H1 (cell line): ENCODE measurements around the gene DENND5B. TPM values are rescaled to one million over a fixed set of nuclear protein-coding genes. Genes with fewer than 3 reads are reported as not detected.
"Not testable (repeated sequence)": the region's sequence is repeated elsewhere in the genome, so short reads cannot be mapped to it uniquely, and the experiment has no call there.

ENCODE experiments used
- CTCF ChIA-PET: fragments of 300-600 bp; sonication (Branson Sonifier 250); formaldehyde crosslinking; loops from one replicate; lab custom pipeline; 2021; ENCODE audit not compliant: partially characterized antibody; lab: Charles Lee
- POLR2A ChIA-PET: fragments of 300-600 bp; sonication (Branson Sonifier 250); formaldehyde crosslinking; loops from one replicate; lab custom pipeline; 2021; ENCODE audit warnings: inconsistent platforms; ENCODE audit not compliant: partially characterized antibody; lab: Charles Lee
- DNase-seq, 2 experiments: peaks; one replicate each; pipeline versions ENCODE4 v3.0.0 to v3.0.0-alpha.2; 2010 to 2022; ENCODE audit warnings: low spot score in 2 of 2, low read depth in 1 of 2, mixed read lengths in 1 of 2
- FAIRE-seq: peaks from 2 replicates; lab custom pipeline; 2011; peaks lifted over from hg19 to GRCh38; lab: Jason Lieb, UNC
- H2AFZ ChIP-seq: 2 replicates; pipeline ENCODE4 v1.8.1; 2012; ENCODE audit warnings: low read length, inconsistent platforms
- H2AK5ac ChIP-seq: 2 replicates; pipeline ENCODE4 v1.6.1; 2013; ENCODE audit warnings: low read depth, low read length
- H2BK120ac ChIP-seq: replicated peaks from 2 replicates; pipeline ENCODE3; 2013; ENCODE audit warnings: low read depth, low read length, inconsistent platforms
- H2BK12ac ChIP-seq: 2 replicates; pipeline ENCODE4 v1.6.1; 2013; ENCODE audit warnings: low read depth, low read length
- H2BK15ac ChIP-seq: 2 replicates; pipeline ENCODE4 v1.6.1; 2013; ENCODE audit warnings: low read length
- H2BK20ac ChIP-seq: 2 replicates; pipeline ENCODE4 v1.6.1; 2013; ENCODE audit warnings: low read length
- H2BK5ac ChIP-seq: 2 replicates; pipeline ENCODE4 v1.6.1; 2013; ENCODE audit warnings: low read depth, low read length
- H3K14ac ChIP-seq: 2 replicates; pipeline ENCODE4 v1.6.1; 2013; ENCODE audit warnings: inconsistent platforms; ENCODE audit not compliant: insufficient read length
- H3K18ac ChIP-seq: 2 replicates; pipeline ENCODE4 v1.6.1; 2013; ENCODE audit warnings: low read length; ENCODE audit errors: extremely low read depth
- H3K23ac ChIP-seq: 2 replicates; pipeline ENCODE4 v1.6.1; 2013; ENCODE audit warnings: inconsistent platforms; ENCODE audit not compliant: insufficient read length
- H3K23me2 ChIP-seq: 2 replicates; pipeline ENCODE4 v1.6.1; 2013; ENCODE audit warnings: low read depth, low read length
- H3K27ac ChIP-seq: 2 replicates; pipeline ENCODE4 v1.6.1; 2011; ENCODE audit warnings: low read depth, low read length, inconsistent platforms
- H3K27me3 ChIP-seq, 4 experiments: replicated peaks in 1 of 4; 1 replicate in 1 of 4; 2 replicates in 3 of 4; pipeline versions ENCODE4 v1.6.1 to v1.8.1; 2011 to 2013; ENCODE audit warnings: low read length in 3 of 4, mild to moderate bottlenecking in 3 of 4, inconsistent platforms in 2 of 4, mixed read lengths in 2 of 4, moderate library complexity in 1 of 4; ENCODE audit not compliant: control insufficient read depth in 3 of 4, insufficient read depth in 3 of 4; ENCODE audit errors: extremely low read depth in 1 of 4
- H3K36me3 ChIP-seq, 4 experiments: 2 replicates each; pipeline versions ENCODE4 v1.6.1 to v1.8.1; 2011 to 2013; ENCODE audit warnings: mild to moderate bottlenecking in 4 of 4, low read length in 3 of 4, moderate library complexity in 2 of 4, control low read depth in 1 of 4, inconsistent platforms in 1 of 4; ENCODE audit not compliant: insufficient read depth in 4 of 4, control insufficient read depth in 2 of 4
- H3K4ac ChIP-seq: replicated peaks from 2 replicates; pipeline ENCODE3; 2013; ENCODE audit warnings: low read length, low read depth, mixed read lengths, inconsistent platforms; ENCODE audit not compliant: insufficient read length
- H3K4me1 ChIP-seq, 4 experiments: replicated peaks in 1 of 4; 1 replicate in 1 of 4; 2 replicates in 3 of 4; pipeline versions ENCODE4 v1.6.1 to v1.8.1; 2011 to 2013; ENCODE audit warnings: low read length in 3 of 4, inconsistent platforms in 2 of 4, mixed read lengths in 1 of 4; ENCODE audit not compliant: insufficient read depth in 4 of 4, control insufficient read depth in 3 of 4
- H3K4me2 ChIP-seq, 2 experiments: 2 replicates each; pipeline versions ENCODE4 v1.6.1 to v1.8.1; 2011 to 2013; ENCODE audit warnings: low read depth in 2 of 2, low read length in 2 of 2, control low read depth in 1 of 2, inconsistent platforms in 1 of 2, mild to moderate bottlenecking in 1 of 2; ENCODE audit not compliant: insufficient read depth in 1 of 2
- H3K4me3 ChIP-seq, 4 experiments: fragments of 200-600, 300-600 bp in 1 of 4; sonication (generic), shearing (Covaris generic), sonication (Bioruptor Twin) in 1 of 4; 2 replicates each; pipeline versions ENCODE4 v1.5.1 to v1.8.1; 2011 to 2016; ENCODE audit warnings: low read length in 4 of 4, low read depth in 3 of 4, control low read depth in 2 of 4, inconsistent platforms in 2 of 4, mild to moderate bottlenecking in 2 of 4, mixed read lengths in 1 of 4, moderate library complexity in 1 of 4; ENCODE audit not compliant: insufficient read depth in 2 of 4; ENCODE audit errors: extremely low read depth in 1 of 4
- H3K56ac ChIP-seq: replicated peaks from 2 replicates; pipeline ENCODE3; 2013; ENCODE audit warnings: low read depth, mild to moderate bottlenecking, mixed read lengths, low read length, inconsistent platforms; ENCODE audit not compliant: insufficient read length
- H3K79me1 ChIP-seq: 2 replicates; pipeline ENCODE4 v1.6.1; 2013; ENCODE audit warnings: low read depth, low read length, control low read depth
- H3K79me2 ChIP-seq, 2 experiments: 2 replicates each; pipeline versions ENCODE4 v1.6.1 to v1.8.1; 2012 to 2013; ENCODE audit warnings: low read length in 2 of 2, mild to moderate bottlenecking in 2 of 2, inconsistent platforms in 1 of 2; ENCODE audit not compliant: insufficient read depth in 2 of 2, control insufficient read depth in 1 of 2
- H3K9ac ChIP-seq, 4 experiments: replicated peaks in 1 of 4; 1 replicate in 1 of 4; 2 replicates in 3 of 4; pipeline versions ENCODE4 v1.6.1 to v1.8.1; 2011 to 2013; ENCODE audit warnings: low read depth in 3 of 4, low read length in 3 of 4, control low read depth in 2 of 4, mild to moderate bottlenecking in 2 of 4, moderate library complexity in 2 of 4, inconsistent platforms in 1 of 4; ENCODE audit errors: extremely low read depth in 1 of 4
- H3K9me3 ChIP-seq, 2 experiments: 2 replicates each; pipeline versions ENCODE4 v1.6.1 to v1.8.1; 2012 to 2013; ENCODE audit warnings: mild to moderate bottlenecking in 2 of 2, moderate library complexity in 2 of 2, control low read depth in 1 of 2, inconsistent platforms in 1 of 2, low read depth in 1 of 2, low read length in 1 of 2, mixed read lengths in 1 of 2; ENCODE audit not compliant: insufficient read depth in 2 of 2
- H4K20me1 ChIP-seq, 2 experiments: replicated peaks in 1 of 2; 2 replicates each; pipeline versions ENCODE3 to v1.8.1; 2011 to 2013; ENCODE audit warnings: inconsistent platforms in 2 of 2, low read length in 2 of 2, mild to moderate bottlenecking in 1 of 2; ENCODE audit not compliant: insufficient read depth in 2 of 2, control insufficient read depth in 1 of 2
- H4K5ac ChIP-seq: 2 replicates; pipeline ENCODE4 v1.6.1; 2013; ENCODE audit warnings: low read length, low read depth, mixed read lengths, inconsistent platforms; ENCODE audit not compliant: insufficient read length
- H4K8ac ChIP-seq: 2 replicates; pipeline ENCODE4 v1.8.0; 2013; ENCODE audit warnings: mild to moderate bottlenecking, moderate library complexity, low read length, inconsistent platforms; ENCODE audit not compliant: insufficient read depth; ENCODE audit errors: extremely low read depth
- H4K91ac ChIP-seq: replicated peaks from 2 replicates; pipeline ENCODE3; 2013; ENCODE audit warnings: low read length, mixed read lengths, inconsistent platforms; ENCODE audit not compliant: insufficient read length
- WGBS, 2 experiments: shearing (Covaris generic) in 1 of 2; methylation state at CpG; one replicate each; pipeline versions ENCODE4 v1.1.6 to v1.1.7; 2013 to 2015; ENCODE audit warnings: low lambda C conversion rate in 2 of 2, mixed read lengths in 2 of 2, inconsistent platforms in 1 of 2, low coverage in 1 of 2, missing lambda C conversion rate in 1 of 2; ENCODE audit not compliant: insufficient replicate concordance in 2 of 2, insufficient coverage in 1 of 2, insufficient read length in 1 of 2; ENCODE audit errors: extremely low coverage in 1 of 2, missing lambda C conversion rate in 1 of 2; 5-methylcytosine and 5-hydroxymethylcytosine counted together
- polyA plus RNA-seq, 7 experiments: library from polyadenylated mRNA; depleted of rRNA in 3 of 7; stranded (reverse) in 5 of 7; unstranded in 2 of 7; fragments of >200 nt in 5 of 7; fragments of 200-250 nt in 2 of 7; gene quantifications; 1 replicate in 5 of 7; 2 replicates in 1 of 7; 4 replicates in 1 of 7; pipeline versions ENCODE4 v1.2.1 to v1.2.3, GENCODE V29; 2011 to 2013; ENCODE audit warnings: missing spikeins in 2 of 7, mixed read lengths in 2 of 7
- total RNA-seq: library from RNA; stranded (reverse); fragmentation: NEBNext Ultra II Directional; extraction: Animal tissue kit (Norgen Biotek cat#: 25700); gene quantifications from 2 replicates; pipeline ENCODE4 v1.2.1, GENCODE V29; 2021

Gene DENND5B
- total and polyA plus RNA-seq, 2 of the 8 experiments (the other 6 are each of a cell fraction or from before 2014, with no cell fraction given), result 13.4 to 20.2 TPM

DNA sequence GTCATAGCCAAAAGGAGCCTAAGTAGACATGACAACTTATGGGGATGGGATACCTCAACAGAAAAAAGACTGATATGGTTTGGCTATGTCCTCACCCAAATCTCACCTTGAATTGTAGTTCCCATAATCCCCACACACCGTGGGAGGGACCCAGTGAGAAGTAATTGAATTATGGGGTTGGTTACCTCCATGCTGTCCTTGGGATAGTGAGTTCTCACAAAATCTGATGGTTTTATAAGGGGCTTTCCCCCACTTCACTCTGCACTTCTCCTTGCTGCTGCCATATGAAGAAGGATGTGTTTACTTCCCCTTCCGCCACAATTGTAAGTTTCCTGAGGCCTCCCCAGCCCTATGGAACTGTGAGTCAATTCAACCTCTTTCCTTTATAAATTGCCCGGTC lies 89.9 kb downstream of the DENND5B start:
- H3K4me2 ChIP-seq, H3K23me2 ChIP-seq, H2BK5ac ChIP-seq, H2AK5ac ChIP-seq, H2AFZ ChIP-seq, H2BK15ac ChIP-seq, H2BK120ac ChIP-seq, H3K14ac ChIP-seq, H4K5ac ChIP-seq, H3K56ac ChIP-seq, DNase-seq, H3K23ac ChIP-seq, H3K4ac ChIP-seq, H3K4me3 ChIP-seq, FAIRE-seq, H4K91ac ChIP-seq, H4K8ac ChIP-seq, H3K36me3 ChIP-seq, H3K79me1 ChIP-seq, H3K18ac ChIP-seq, H3K27ac ChIP-seq, H3K27me3 ChIP-seq, H4K20me1 ChIP-seq, H2BK20ac ChIP-seq, H3K9ac ChIP-seq, H2BK12ac ChIP-seq: not testable (repeated sequence)
- 93% methylated on average over 3 of the region's 3 CpGs; no CpG with 5 or more reads in 1 of the 2 experiments for WGBS, 2 experiments
- CTCF ChIA-PET, result interaction anchor here (0.6 kb wide), 1 partner anchor 78 kb away, joined by 4 read pairs; no protein-coding TSS in a partner anchor
- Histone ChIP-seq H3K9me3 (peaks cover 8 to 13% of the 10 kb centered on the region in 2 experiments; a peak in 3 of 4 replicates), H3K79me2 (peaks cover 0 to 23% of the 10 kb centered on the region in 2 experiments; a peak in 1 of 4 replicates), H3K4me1 (peaks cover 0 to 11% (median under 1%) of the 10 kb centered on the region in 4 experiments; a peak in 3 of 7 replicates)
- POLR2A ChIA-PET, result interaction anchor here (1.8 kb wide), 1 partner anchor 7 kb away, joined by 4 read pairs; no protein-coding TSS in a partner anchor
